SIG-M5 (cell line): ENCODE results near the gene TPK1.

Experiments
- DNase-seq: peaks from one replicate; lab custom pipeline; 2025; lab: John Stamatoyannopoulos, UW

TPK1 gene

GRCh38 chr7:144723301-144723700, 112.6 kb downstream of the TPK1 start:
- DNase-seq = no peak

- DNase-seq = no peak
These were observed 115.1 kb downstream of the TPK1 start for GRCh38 chr7:144720710-144721109.

- DNase-seq = no peak
These were observed 115.7 kb downstream of the TPK1 start for GRCh38 chr7:144720149-144720548.

GRCh38 chr7:144717720-144718119, 118.1 kb downstream of the TPK1 start:
- DNase-seq = no peak

- no peak for DNase-seq
These were observed 122.0 kb downstream of the TPK1 start for GRCh38 chr7:144713850-144714249.

GRCh38 chr7:144710791-144711190, 125.1 kb downstream of the TPK1 start:
- no peak for DNase-seq

- no peak for DNase-seq
These were observed 126.8 kb downstream of the TPK1 start for GRCh38 chr7:144709066-144709465.

GRCh38 chr7:144691240-144691639, 144.6 kb downstream of the TPK1 start:
- no peak for DNase-seq

GRCh38 chr7:144682581-144683280, 153.1 kb downstream of the TPK1 start:
- no peak for DNase-seq

GRCh38 chr7:144676492-144676891, 159.4 kb downstream of the TPK1 start:
- no peak for DNase-seq

- DNase-seq = no peak
These were observed 161.3 kb downstream of the TPK1 start for GRCh38 chr7:144674550-144674949.

GRCh38 chr7:144672869-144673268, 163.0 kb downstream of the TPK1 start:
- no peak for DNase-seq

- DNase-seq = no peak
These were observed 164.4 kb downstream of the TPK1 start for GRCh38 chr7:144671429-144671828.

- DNase-seq = no peak
These were observed 165.6 kb downstream of the TPK1 start for GRCh38 chr7:144670218-144670617.

GRCh38 chr7:144668503-144668902, 167.3 kb downstream of the TPK1 start:
- DNase-seq = no peak

- no peak for DNase-seq
These were observed 170.0 kb downstream of the TPK1 start for GRCh38 chr7:144665689-144666381.

GRCh38 chr7:144659211-144659610, 176.6 kb downstream of the TPK1 start:
- no peak for DNase-seq

GRCh38 chr7:144656965-144657517, 178.8 kb downstream of the TPK1 start:
- DNase-seq = no peak

GRCh38 chr7:144653449-144653848, 182.4 kb downstream of the TPK1 start:
- DNase-seq = no peak

- no peak for DNase-seq
These were observed 185.4 kb downstream of the TPK1 start for GRCh38 chr7:144650439-144650838.

GRCh38 chr7:144649120-144649519, 186.7 kb downstream of the TPK1 start:
- DNase-seq = no peak

GRCh38 chr7:144641389-144642044, 194.3 kb downstream of the TPK1 start:
- no peak for DNase-seq

GRCh38 chr7:144632724-144633123, 203.1 kb downstream of the TPK1 start:
- no peak for DNase-seq
